HG02852 (cell line): ENCODE measurements around the gene EEFSEC.

ENCODE experiments used
- ATAC-seq: cut with Tn5 transposase; IDR thresholded peaks from one replicate; pipeline ENCODE4 v1.9.1; 2021; ENCODE audit warnings: mild to moderate bottlenecking, moderate library complexity; ENCODE audit not compliant: unreplicated experiment

Gene EEFSEC

DNA sequence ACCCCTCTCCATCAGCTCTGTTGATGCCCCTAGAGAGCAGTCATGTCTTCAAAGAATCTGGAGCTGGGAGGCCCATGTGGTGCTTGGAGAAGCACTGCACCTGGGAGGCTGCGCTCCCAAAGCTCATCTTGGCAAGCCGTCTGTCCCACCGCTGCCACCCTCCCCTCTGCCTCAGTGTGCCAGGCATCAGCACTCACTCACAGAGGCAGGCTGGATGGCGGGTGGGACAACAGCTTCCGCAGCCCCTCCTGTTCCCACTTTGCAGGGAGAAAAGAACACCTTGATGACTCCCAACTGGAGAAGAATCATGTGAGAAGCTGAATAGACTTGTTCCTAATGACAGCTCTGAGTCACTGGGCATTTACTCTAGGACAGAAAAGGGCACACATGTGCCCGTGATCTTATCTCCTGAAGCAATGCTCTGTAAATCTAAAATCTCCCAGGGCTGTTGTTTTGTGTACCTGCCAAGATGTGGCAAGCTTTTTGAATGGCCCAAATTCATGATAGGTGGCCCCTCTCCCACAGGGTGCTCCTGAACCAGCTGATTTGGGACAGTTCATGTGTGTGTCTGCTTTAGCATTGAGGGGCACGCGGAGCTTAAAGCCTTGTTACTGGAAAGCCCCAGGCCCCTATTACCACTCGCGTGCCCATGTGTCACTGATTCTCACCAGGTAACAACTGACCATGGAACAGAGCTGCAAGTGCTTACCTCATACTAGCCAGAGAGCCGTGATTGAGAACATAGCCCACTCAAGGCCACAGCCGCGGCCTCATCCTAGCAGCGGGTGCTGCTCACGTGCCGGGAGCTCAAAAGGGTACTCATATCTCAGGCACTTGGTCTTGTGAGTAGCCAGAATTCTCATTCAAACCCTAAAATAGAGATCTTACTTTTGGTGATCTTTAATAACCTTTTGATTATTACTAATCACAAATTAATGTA lies 209.0 kb downstream of the EEFSEC start:
- ATAC-seq: no peak

DNA sequence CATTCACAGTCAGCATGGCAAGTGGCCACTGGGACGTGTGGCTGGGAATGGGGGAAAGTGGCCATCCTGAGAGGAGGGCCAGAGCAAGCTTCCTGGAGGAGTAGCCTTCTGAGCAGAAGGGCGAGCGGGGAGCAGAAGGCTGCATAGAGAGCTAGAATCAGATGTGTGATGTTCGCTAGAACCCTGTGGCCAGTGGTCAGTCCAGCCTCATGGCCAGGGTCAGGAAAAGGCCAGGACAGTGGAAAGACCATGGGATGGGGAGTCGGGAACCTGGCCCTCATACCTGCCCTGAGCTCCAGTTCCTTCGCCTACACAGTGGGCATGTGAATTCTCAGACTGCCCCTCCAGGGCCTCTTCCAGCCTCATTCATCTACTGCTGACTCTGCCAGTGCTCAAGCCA lies 211.0 kb downstream of the EEFSEC start:
- no peak for ATAC-seq

DNA sequence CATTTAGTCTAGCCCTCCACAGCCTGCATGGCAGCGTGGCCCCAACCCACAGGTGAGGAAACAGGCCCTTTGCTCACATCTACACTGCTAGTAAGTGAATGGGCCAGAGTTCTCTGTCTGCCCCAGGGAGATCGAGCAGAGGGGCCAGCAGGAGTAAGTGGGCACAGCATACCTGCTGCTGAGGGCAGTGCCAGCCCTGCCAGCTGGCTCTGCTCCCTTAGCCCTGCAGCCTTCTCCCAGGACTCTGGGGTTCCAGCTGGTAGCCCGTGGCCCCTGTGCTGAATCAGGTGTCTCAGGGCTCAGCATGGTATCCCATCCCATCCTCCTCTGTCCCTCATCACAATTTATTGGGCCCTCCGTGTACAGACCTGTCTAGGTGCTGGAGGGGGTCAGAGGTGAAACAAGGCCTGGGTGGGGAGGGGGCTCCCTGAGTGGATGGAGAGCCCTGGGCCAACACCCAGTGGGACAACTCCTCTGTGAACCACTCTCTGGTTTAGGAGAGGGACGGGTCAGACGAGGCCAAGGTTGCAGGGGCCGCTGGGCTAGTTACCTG lies 211.6 kb downstream of the EEFSEC start:
- ATAC-seq: no peak

DNA sequence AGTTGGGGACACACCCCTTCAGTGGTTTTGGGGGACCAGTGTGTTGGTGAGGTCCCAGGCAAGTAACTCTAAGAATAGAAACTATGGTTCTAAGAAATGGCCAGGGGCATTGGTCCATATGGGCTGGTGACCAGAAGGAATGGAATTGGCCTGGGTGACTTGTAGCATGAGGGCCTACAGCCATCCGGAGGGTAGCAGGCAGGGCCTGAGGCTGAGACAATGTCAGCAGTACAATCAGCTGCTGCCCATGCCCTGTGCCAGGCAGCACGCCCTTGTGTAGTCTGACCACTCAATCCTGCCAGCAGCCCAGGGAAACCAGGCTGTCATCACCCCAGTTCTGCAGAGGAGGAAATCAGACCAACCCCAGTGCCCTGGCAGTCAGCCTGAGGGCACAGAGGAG lies 212.9 kb downstream of the EEFSEC start:
- no peak for ATAC-seq

DNA sequence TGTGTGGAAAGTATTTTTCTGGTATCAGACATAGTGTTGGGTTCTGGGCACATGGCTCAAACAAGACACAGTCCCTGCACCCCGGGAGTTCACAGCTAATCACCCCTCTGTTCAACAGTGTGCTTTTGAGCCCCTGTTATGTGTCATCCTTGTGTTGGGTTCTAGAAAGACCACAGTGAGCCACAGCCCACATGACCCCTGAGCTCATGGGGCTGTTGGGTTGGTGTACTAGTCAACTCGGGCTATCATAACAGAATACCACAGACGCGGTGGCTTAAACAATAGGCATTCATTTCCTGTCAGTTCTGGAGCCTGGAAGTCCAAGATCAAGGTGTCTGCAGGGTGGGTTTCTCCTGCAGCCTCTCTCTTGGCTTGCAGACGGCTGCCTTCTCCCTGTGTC lies 213.4 kb downstream of the EEFSEC start:
- ATAC-seq: no peak

DNA sequence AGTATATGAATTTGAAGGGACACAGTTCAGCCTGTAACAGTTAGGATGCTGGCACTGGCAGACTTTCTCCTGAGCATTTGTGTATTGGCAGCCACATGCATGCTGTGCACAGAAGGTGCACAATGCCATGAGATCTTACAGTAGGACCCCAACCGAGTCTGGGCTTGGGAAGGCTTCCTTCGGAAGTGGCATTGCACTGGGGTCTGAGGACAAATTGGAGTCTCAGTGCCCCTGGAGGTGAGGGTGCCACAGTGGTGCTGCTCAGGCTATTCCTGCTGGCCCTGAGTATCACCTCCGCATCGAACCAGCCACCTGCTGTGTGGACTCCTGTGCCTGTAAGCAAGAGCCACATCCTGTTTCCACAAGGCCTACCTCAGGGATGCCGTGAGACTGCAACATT lies 213.9 kb downstream of the EEFSEC start:
- no peak for ATAC-seq

DNA sequence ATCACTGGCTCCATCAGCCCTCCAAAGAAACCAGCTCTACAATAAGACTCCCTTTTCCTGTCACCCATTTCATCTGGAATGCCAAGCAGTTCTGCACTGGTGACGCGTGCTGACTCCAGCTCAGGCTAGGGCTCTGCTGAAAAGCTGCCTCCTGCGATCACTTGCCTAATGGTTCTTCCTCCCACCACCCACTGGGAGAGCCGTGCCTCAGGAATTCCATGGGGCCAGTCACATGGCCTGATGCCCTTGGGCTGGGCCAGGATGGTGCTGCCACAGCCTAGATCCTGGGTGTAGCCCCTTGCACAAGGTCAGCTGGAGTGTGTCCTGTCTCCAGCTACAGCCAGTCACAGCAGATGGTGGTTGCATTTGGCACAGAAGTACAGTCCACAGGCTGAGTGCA lies 214.5 kb downstream of the EEFSEC start:
- no peak for ATAC-seq

DNA sequence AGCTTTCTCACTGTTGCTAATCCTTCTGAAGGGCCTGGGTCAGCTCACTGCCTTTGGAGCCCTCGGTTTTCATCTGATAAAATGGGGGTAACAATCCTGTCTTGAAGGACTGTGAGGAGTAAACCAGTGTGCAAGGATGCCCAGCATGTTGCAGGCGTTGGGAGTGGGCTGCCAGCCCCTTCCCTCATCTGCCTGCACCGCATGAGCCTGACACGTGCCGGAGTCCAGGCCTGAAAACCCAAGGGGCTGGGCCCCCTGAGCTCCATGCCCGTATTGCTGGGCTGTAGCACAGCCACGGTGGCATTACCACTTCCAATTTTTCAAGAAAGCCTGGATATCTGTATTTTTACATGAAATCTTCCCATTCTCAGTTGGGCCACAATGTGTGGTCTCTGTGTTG lies 215.3 kb downstream of the EEFSEC start:
- ATAC-seq: no peak

DNA sequence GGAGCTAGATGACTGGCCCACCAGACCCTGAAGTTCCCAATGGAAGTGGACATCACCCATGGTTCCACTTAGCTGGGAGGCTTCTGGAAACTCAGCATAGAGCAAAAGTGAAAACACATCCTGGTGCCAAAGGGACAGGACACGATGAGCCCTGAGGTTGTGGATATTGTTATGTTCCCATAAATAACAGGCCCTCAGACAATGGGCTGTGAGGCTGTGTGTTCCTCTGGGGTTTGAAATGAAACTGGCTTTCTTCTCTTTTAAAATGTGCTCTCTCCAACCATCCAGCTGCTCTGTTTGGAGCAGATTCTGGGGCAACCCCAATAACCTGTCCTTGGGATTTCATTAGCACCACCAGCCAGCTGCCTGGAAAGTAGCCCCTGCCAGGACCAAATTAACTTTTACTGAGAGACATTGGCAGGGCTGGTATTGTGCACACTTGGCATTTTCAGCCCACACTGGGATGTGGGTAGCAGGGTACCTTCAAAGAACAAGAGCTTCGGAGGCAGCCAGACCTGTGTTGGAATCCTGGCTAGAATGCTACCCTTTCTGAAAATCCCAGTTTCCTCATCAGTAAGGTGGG lies 215.9 kb downstream of the EEFSEC start:
- ATAC-seq: no peak

DNA sequence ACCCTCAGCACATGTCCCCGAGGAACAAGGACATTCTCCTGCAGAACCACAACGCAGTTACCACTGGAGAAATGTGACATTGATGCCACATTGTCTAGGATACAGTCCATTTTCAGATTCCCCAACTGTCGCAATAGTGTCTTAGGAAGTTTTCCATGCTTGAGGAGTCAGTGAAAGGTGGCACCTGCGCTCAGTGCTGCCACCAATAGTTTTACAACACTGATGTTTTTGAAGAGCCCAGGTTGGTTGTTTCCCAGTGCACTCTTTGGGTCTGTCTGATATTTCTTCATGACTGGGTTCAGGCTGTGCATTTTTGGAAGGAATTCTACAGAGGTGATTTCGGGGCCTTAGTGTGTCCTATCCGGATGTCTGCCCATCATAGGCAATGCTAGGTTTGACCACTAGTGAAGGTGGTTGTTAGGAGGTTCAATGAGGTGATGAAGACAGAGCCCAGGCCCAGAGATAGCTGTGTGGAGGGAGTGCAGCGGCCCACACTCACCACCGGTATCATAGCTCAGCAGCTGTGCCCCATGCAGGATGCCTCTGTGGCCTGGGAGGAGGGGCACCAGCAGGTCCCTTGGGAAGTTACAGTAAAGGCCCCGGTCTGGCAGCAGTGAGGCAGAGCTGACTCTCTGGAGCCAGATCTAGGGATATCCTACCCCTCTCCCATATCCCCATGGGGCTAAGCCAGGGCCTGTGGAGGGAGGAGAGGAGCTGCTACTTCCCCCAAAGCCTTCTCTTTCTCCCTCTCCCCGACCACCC lies 216.8 kb downstream of the EEFSEC start:
- ATAC-seq: no peak

DNA sequence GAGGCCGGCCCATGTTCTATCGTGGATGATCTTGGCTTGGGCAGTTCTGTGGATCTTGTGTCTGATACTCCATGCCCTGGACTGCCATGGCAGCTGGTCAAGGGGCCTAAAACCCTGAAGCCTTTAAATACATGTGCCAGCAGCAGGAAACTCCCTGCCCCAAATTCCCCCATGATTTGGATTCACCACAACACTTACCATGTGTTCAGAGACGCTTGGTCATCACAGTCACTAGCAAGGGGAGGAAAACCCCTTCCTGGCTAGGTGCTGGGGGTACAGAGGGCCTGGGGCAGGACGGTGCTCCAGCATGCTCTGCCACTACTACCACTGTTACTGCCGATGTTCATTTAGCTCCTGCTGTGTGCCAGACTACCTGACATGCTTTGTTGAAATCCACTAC lies 219.0 kb downstream of the EEFSEC start:
- ATAC-seq: peak; percentile 52

DNA sequence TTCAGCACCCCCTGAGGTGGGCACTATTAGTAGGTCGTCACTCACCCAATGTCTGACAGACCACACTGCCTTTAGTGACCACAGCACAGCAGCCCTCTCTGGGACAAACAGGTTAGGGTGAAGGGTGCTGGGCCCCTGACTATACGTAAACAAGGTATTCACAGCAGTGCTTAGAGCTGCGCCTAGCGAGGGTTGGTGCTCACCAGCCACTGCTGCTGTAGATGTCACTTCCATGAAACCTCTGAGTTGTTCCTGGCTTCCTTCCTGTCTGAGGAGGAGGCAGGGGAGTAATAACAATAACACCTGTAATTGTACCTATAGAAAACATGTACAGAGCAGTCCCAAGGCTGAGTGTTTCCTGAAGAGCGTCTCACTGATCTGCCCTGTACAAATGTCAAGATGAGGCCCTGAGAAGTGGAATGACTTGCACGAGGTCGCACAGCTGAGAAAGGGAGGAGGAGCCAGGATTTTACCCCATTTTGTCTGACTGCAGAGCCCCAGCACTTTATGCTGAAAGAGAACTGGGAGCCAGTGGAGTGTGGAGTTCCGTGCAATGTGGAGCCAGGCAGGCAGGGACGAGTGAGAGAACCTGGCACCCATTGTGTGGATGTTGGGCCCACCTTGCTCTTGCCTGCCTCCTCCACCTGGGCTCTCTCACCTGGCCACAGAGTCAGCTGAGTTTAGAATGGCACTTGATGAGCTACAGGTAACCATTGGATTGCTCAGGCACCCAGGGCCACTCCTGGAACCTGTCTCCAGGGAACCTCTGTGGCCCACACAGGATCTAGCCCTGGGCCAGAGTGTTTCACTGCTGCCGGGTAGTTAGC lies 219.6 kb downstream of the EEFSEC start:
- no peak for ATAC-seq

DNA sequence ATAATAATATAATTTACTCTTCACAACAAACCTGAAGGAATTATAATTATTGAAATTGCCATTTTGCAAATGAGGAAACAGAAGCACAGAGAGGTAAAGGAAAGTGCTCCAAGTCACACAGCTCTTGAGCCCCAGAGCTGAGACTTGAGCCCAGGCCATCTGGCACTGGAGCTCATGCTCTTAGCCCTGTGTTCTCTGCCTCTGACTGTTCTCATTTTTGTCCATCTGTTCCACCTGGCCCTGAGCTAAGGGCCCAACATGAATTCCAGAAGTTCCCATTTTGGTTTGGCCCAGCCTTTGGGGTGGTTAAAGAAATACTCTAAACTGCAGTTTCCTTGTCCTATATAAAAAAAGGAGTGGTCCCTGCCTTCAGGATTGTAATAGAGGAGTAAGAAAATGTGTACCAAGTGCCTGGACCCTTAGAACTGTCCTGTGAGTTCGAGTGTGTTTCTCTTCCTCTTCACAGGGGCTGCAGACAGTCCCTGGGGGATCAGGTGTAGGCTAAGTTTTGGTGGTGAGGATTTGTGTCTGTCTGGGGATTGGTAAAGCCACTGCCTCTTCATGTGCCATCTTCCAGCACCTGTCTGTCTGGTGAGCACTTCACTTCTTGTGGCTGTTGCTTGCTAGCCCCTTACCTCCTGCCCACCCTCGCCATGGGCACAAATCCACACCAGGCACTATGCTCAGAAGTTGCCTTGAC lies 221.6 kb downstream of the EEFSEC start:
- ATAC-seq: no peak

DNA sequence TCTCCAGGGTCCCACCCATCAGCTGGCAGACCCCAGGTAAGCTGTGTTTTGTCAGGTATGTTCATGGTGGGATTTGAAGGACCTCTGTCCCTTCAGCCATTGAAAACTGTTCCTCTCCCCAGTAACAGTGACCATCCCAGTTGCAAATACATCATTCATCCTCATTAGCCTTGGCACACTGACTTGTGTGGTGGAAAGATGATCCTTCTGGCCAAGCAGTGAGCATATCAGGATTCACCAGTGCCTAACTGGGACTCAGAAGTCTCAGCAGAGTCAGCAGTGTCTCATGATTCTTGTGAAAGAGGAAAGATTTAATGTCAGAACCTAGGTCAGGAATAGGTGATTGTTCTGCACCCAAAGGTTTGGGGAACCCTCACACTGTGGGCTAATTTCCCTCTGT lies 223.2 kb downstream of the EEFSEC start:
- ATAC-seq: no peak

DNA sequence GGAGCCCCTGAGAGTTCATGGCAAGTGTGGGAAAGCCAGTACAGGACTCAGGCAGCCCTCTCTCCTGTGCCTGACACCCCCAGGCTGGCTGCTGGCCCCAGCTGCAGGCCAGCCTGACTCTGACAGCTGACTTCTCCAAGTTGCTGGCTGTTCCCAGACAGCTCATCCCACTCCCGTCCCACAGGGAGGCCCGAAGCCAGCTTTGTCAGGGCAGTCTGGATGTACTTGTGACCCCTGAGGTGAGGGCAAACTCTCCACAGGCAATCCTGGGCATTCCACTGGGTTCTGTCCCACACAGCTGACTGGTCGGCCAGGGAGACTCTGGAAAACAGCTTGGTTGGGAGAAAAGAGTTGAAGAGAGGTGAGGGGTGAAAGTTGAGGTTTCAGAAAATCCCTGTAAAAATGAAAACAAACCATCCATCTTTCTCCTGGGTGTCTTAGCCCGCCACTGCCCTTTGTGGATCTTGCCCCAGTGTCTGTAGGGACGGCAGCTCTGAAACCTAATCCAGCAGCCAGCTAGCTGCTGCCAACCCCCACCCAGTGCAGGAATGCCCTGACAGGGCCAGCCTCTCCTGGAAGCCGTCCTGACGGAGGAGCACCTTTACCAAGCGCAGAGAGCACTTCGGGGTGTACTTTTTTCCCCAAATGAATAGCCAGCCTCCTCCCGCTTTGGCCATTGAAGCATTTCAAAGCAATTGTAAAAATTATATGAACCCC lies 225.5 kb downstream of the EEFSEC start:
- no peak for ATAC-seq

DNA sequence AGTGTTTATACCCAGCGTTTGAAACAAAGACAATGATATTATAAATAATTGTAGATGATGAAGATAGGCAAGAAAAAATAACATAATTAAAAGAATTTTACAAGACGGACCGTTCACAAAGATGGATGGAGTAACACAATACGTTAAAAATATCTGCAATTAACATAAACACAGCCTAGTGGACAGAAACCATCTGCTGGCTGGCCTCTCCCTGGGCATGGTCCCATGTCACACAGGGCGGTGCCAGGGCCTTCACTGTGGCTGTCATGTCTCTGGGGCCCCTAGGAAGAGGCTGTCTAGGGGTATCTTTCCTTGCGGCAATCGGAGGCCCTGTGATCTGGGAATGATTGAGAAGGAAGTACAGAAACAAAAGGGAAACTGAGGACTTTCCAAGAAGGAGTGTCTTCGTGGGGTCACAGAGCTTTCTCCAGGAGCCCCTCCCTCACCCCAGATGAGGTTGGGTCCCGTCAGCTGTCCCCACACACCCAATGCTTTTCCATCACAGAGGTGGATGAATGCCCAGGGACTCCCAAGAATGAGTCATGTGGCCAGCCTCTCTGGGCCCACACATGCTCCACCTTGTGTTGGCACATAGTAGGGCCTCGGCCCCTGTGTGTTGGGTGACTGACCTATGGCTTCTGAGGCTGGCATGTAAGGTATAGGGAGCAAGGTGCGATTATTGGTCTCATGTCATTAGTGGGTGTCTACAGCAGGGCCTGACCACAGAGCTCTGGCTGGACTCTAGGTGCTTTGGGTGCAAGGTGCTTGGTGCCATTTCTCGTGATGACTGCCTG lies 226.3 kb downstream of the EEFSEC start:
- ATAC-seq: no peak

DNA sequence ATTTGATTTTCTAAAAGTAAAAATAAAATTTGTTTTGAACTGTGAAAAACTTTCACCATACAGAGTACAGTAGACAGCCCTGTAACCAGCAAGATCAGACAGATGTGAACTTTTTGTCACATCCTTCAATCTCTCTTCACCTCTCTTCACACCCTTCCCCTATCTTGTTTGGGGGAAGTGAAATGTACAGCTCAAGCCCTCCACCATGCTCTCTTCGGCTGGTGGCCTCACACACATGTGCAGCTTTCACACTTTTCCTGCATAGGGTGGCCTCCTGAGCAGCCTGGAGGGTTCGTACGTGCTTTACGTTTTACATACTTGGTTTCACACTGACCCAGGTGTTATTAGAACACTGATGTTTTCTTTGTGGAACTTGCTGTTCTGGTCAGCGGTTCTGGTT lies 227.0 kb downstream of the EEFSEC start:
- no peak for ATAC-seq

DNA sequence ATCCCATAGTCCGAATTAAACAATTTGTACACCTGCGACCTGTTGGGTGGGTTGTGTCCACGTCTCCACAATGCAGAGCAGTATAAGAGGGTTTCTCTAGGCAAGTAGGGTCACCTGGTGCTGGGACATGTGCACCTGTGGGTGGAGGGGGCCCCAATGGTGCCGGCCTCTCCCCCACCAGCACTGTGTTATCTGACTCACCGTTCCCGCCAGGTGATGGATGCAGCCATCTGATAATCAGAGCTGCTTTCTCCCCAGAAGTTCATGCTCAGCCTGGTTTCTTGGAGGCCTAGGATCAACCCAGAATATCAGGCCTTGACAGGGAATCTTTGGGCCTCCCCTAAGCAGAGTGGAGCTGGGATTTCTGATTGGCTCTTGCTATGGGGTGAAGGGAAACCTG lies 227.4 kb downstream of the EEFSEC start:
- ATAC-seq: no peak

DNA sequence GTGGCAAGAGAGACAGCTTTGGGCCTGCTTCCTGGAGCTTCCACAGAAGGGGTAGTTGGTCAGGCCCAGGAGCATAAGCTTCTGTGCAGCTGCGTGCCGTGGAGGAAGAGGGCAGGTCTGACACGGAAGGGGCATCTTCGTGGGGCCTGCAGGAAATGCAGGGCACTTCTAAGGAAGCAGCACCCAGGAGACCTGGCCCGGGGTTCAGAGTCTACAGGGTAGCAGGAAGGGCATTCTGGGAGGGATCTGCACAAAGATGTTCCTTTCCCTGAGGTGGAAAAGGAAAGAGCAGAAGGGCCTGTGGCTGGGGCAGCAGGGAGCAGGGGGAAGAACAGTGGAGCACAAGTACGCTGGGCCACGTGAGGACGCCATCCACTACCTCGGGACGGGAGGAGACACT lies 228.3 kb downstream of the EEFSEC start:
- no peak for ATAC-seq
